GM03348 (cell line): ENCODE data around the gene CGRRF1.

ENCODE experiments used
- DNase-seq: peaks from one replicate; pipeline ENCODE4 v3.0.0; 2012; ENCODE audit warnings: low spot score

The CGRRF1 gene

GRCh38 chr14:54509546-54510501 is at the start of gene CGRRF1:
TSS of gene CGRRF1 (plus strand) at chr14:54509906. CDS start at chr14:54509960, 54 bp downstream.
- DNase-seq = peak; percentile 99

GRCh38 chr14:54462048-54462447 is 47.7 kb upstream of the CGRRF1 start:
- no peak for DNase-seq

GRCh38 chr14:54465654-54466053 is 44.1 kb upstream of the CGRRF1 start:
- no peak for DNase-seq

GRCh38 chr14:54467280-54467679 is 42.4 kb upstream of the CGRRF1 start:
- no peak for DNase-seq

- no peak for DNase-seq
Measured at GRCh38 chr14:54470701-54471100, 39.0 kb upstream of the CGRRF1 start.

- DNase-seq = no peak
Measured at GRCh38 chr14:54471641-54472040, 38.1 kb upstream of the CGRRF1 start.

- DNase-seq = no peak
Measured at GRCh38 chr14:54472315-54472714, 37.4 kb upstream of the CGRRF1 start.

GRCh38 chr14:54474232-54474793 is 35.4 kb upstream of the CGRRF1 start:
- no peak for DNase-seq

GRCh38 chr14:54475187-54475899 is 34.4 kb upstream of the CGRRF1 start:
- no peak for DNase-seq

GRCh38 chr14:54475911-54476310 is 33.8 kb upstream of the CGRRF1 start:
- no peak for DNase-seq

GRCh38 chr14:54478636-54479215 is 31.0 kb upstream of the CGRRF1 start:
- DNase-seq = no peak

GRCh38 chr14:54480830-54481562 is 28.7 kb upstream of the CGRRF1 start:
- no peak for DNase-seq

GRCh38 chr14:54481695-54482094 is 28.0 kb upstream of the CGRRF1 start:
- DNase-seq = no peak

GRCh38 chr14:54483073-54483745 is 26.5 kb upstream of the CGRRF1 start:
- no peak for DNase-seq

GRCh38 chr14:54483846-54484245 is 25.9 kb upstream of the CGRRF1 start:
- no peak for DNase-seq

- DNase-seq = no peak
Measured at GRCh38 chr14:54486685-54487084, 23.0 kb upstream of the CGRRF1 start.

- peak; percentile 86 for DNase-seq
Measured at GRCh38 chr14:54487771-54488170, 21.9 kb upstream of the CGRRF1 start.

GRCh38 chr14:54488318-54488645 is 21.4 kb upstream of the CGRRF1 start:
- DNase-seq = no peak

- peak; percentile 95 for DNase-seq
Measured at GRCh38 chr14:54488646-54489317, 20.9 kb upstream of the CGRRF1 start, which contains the start of gene GMFB. TSS of gene GMFB (minus strand) at chr14:54488980. CDS start at chr14:54488927, 53 bp downstream.

- DNase-seq = no peak
Measured at GRCh38 chr14:54489318-54489683, 20.4 kb upstream of the CGRRF1 start.
